ENCODE data around the gene TXNDC8. TPM values are rescaled to one million over a fixed set of nuclear protein-coding genes. Genes with fewer than 3 reads are reported as not detected.

The TXNDC8 gene
- total and polyA plus RNA-seq, 2 experiments from 2014 or later = not detected

DNA sequence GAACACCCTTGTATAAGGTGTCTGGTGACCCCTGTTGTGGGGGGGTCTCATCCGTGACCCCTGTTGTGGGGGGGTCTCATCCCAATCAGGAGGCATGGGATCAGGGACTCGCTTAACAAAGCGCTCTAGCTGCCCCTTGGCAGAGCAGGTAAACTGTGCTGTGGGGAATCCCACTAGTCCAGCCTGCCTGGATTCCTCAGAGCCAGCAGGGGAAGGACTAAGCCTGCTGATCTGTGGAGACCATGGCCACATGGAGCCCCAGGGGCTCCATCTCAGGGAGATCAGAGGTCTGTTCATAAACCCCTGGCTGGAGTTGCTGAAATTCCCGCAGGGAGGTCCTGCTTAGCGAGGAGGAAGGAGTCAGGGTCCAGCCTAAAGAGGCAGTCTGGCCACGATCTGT, 45.8 kb upstream of the TXNDC8 start:
- no peaks in the 10 kb centered on the region for H3K27me3 Mint-ChIP-seq (ENCODE audit: insufficient read depth, low read depth, poor library complexity)
- H3K79me2 ChIP-seq (replicated peaks; ENCODE audit: insufficient read depth) = no peaks in the 10 kb centered on the region
- H3K27me3 ChIP-seq (ENCODE audit: insufficient read depth) = no peaks in the 10 kb centered on the region
- no peaks in the 10 kb centered on the region for H4K20me1 ChIP-seq (replicated peaks; ENCODE audit: insufficient read depth)
- no peaks in the 10 kb centered on the region for H3K9me2 ChIP-seq (ENCODE audit: insufficient read depth)
- no peaks in the 10 kb centered on the region for H3K4me1 ChIP-seq (ENCODE audit: insufficient read depth)
- no peak for ATAC-seq
- H3K36me3 Mint-ChIP-seq (ENCODE audit: low read depth) = no peaks in the 10 kb centered on the region
- no peak overlapping the region for H3K4me3 ChIP-seq
- no peak overlapping the region for H2AFZ ChIP-seq
- DNase-seq (ENCODE audit: low spot score) = no peak
- H3K36me3 ChIP-seq (ENCODE audit: insufficient read depth) = no peaks in the 10 kb centered on the region
- H3F3A ChIP-seq (replicated peaks; ENCODE audit: low read depth) = no peaks in the 10 kb centered on the region
- H3K9me3 Mint-ChIP-seq = no peaks in the 10 kb centered on the region
- no peak overlapping the region for H3K4me2 ChIP-seq
- no peak for TF ChIP-seq POLR2AphosphoS5 (IDR thresholded peaks at IDR 0.05; ENCODE audit: low read depth)
- TF ChIP-seq ZNF114 (CRISPR knock-in tag; IDR thresholded peaks at IDR 0.05) = no peak
- TF ChIP-seq NANOG (IDR thresholded peaks at IDR 0.05; ENCODE audit: borderline replicate concordance) = no peak
- no peak for TF ChIP-seq JUNB (IDR thresholded peaks at IDR 0.05; ENCODE audit: unreplicated experiment)
- TF ChIP-seq, protein P1, sequence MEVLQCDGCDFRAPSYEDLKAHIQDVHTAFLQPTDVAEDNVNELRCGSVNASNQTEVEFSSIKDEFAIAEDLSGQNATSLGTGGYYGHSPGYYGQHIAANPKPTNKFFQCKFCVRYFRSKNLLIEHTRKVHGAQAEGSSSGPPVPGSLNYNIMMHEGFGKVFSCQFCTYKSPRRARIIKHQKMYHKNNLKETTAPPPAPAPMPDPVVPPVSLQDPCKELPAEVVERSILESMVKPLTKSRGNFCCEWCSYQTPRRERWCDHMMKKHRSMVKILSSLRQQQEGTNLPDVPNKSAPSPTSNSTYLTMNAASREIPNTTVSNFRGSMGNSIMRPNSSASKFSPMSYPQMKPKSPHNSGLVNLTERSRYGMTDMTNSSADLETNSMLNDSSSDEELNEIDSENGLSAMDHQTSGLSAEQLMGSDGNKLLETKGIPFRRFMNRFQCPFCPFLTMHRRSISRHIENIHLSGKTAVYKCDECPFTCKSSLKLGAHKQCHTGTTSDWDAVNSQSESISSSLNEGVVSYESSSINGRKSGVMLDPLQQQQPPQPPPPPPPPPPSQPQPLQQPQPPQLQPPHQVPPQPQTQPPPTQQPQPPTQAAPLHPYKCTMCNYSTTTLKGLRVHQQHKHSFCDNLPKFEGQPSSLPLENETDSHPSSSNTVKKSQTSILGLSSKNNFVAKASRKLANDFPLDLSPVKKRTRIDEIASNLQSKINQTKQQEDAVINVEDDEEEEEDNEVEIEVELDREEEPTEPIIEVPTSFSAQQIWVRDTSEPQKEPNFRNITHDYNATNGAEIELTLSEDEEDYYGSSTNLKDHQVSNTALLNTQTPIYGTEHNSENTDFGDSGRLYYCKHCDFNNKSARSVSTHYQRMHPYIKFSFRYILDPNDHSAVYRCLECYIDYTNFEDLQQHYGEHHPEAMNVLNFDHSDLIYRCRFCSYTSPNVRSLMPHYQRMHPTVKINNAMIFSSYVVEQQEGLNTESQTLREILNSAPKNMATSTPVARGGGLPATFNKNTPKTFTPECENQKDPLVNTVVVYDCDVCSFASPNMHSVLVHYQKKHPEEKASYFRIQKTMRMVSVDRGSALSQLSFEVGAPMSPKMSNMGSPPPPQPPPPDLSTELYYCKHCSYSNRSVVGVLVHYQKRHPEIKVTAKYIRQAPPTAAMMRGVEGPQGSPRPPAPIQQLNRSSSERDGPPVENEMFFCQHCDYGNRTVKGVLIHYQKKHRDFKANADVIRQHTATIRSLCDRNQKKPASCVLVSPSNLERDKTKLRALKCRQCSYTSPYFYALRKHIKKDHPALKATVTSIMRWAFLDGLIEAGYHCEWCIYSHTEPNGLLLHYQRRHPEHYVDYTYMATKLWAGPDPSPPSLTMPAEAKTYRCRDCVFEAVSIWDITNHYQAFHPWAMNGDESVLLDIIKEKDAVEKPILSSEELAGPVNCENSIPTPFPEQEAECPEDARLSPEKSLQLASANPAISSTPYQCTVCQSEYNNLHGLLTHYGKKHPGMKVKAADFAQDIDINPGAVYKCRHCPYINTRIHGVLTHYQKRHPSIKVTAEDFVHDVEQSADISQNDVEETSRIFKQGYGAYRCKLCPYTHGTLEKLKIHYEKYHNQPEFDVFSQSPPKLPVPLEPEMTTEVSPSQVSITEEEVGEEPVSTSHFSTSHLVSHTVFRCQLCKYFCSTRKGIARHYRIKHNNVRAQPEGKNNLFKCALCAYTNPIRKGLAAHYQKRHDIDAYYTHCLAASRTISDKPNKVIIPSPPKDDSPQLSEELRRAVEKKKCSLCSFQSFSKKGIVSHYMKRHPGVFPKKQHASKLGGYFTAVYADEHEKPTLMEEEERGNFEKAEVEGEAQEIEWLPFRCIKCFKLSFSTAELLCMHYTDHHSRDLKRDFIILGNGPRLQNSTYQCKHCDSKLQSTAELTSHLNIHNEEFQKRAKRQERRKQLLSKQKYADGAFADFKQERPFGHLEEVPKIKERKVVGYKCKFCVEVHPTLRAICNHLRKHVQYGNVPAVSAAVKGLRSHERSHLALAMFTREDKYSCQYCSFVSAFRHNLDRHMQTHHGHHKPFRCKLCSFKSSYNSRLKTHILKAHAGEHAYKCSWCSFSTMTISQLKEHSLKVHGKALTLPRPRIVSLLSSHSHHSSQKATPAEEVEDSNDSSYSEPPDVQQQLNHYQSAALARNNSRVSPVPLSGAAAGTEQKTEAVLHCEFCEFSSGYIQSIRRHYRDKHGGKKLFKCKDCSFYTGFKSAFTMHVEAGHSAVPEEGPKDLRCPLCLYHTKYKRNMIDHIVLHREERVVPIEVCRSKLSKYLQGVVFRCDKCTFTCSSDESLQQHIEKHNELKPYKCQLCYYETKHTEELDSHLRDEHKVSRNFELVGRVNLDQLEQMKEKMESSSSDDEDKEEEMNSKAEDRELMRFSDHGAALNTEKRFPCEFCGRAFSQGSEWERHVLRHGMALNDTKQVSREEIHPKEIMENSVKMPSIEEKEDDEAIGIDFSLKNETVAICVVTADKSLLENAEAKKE (CRISPR knock-in tag; IDR thresholded peaks at IDR 0.05) = no peak
- no peak for TF ChIP-seq EZH2phosphoT487 (IDR thresholded peaks at IDR 0.05; ENCODE audit: unreplicated experiment)
- TF ChIP-seq, protein P2, sequence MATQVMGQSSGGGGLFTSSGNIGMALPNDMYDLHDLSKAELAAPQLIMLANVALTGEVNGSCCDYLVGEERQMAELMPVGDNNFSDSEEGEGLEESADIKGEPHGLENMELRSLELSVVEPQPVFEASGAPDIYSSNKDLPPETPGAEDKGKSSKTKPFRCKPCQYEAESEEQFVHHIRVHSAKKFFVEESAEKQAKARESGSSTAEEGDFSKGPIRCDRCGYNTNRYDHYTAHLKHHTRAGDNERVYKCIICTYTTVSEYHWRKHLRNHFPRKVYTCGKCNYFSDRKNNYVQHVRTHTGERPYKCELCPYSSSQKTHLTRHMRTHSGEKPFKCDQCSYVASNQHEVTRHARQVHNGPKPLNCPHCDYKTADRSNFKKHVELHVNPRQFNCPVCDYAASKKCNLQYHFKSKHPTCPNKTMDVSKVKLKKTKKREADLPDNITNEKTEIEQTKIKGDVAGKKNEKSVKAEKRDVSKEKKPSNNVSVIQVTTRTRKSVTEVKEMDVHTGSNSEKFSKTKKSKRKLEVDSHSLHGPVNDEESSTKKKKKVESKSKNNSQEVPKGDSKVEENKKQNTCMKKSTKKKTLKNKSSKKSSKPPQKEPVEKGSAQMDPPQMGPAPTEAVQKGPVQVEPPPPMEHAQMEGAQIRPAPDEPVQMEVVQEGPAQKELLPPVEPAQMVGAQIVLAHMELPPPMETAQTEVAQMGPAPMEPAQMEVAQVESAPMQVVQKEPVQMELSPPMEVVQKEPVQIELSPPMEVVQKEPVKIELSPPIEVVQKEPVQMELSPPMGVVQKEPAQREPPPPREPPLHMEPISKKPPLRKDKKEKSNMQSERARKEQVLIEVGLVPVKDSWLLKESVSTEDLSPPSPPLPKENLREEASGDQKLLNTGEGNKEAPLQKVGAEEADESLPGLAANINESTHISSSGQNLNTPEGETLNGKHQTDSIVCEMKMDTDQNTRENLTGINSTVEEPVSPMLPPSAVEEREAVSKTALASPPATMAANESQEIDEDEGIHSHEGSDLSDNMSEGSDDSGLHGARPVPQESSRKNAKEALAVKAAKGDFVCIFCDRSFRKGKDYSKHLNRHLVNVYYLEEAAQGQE (IDR thresholded peaks at IDR 0.05; ENCODE audit: unreplicated experiment) = no peak
- no peak for TF ChIP-seq EZH2 (IDR thresholded peaks at IDR 0.05; ENCODE audit: low read depth, unreplicated experiment)
- no peak for TF ChIP-seq STAT1 (IDR thresholded peaks at IDR 0.05; ENCODE audit: unreplicated experiment)
- TF ChIP-seq, protein P3, sequence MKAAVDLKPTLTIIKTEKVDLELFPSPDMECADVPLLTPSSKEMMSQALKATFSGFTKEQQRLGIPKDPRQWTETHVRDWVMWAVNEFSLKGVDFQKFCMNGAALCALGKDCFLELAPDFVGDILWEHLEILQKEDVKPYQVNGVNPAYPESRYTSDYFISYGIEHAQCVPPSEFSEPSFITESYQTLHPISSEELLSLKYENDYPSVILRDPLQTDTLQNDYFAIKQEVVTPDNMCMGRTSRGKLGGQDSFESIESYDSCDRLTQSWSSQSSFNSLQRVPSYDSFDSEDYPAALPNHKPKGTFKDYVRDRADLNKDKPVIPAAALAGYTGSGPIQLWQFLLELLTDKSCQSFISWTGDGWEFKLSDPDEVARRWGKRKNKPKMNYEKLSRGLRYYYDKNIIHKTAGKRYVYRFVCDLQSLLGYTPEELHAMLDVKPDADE (IDR thresholded peaks at IDR 0.05) = no peak
- no peak for TF ChIP-seq ZNF331 (CRISPR knock-in tag; IDR thresholded peaks at IDR 0.05; ENCODE audit: low read depth)
- TF ChIP-seq CREB1 (CRISPR knock-in tag; IDR thresholded peaks at IDR 0.05; ENCODE audit: low read depth) = no peak
- TF ChIP-seq, protein P4, sequence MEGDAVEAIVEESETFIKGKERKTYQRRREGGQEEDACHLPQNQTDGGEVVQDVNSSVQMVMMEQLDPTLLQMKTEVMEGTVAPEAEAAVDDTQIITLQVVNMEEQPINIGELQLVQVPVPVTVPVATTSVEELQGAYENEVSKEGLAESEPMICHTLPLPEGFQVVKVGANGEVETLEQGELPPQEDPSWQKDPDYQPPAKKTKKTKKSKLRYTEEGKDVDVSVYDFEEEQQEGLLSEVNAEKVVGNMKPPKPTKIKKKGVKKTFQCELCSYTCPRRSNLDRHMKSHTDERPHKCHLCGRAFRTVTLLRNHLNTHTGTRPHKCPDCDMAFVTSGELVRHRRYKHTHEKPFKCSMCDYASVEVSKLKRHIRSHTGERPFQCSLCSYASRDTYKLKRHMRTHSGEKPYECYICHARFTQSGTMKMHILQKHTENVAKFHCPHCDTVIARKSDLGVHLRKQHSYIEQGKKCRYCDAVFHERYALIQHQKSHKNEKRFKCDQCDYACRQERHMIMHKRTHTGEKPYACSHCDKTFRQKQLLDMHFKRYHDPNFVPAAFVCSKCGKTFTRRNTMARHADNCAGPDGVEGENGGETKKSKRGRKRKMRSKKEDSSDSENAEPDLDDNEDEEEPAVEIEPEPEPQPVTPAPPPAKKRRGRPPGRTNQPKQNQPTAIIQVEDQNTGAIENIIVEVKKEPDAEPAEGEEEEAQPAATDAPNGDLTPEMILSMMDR (conservative IDR thresholded peaks at IDR 0.05; ENCODE audit: low read depth in 2 of 2) = no peak
- H3K27ac ChIP-seq (ENCODE audit: low read depth) = no peak overlapping the region
- no peak overlapping the region for H3K4me3 Mint-ChIP-seq
- H3K27ac Mint-ChIP-seq = no peak overlapping the region
- H3K4me1 Mint-ChIP-seq = peaks cover 2% of the 10 kb centered on the region; the same call in 2 of the 3 replicates
